OCI-LY3 (cell line): ENCODE measurements around the gene PEMT.

ENCODE experiments used
- EZH2phosphoT487 ChIP-seq: fragments of 200-600 bp; shearing (Covaris generic); IDR thresholded peaks from 2 replicates; pipeline ENCODE4 v1.6.1; 2018; ENCODE audit warnings: antibody characterized with exemption, mixed run types, low read depth
- TF ChIP-seq, protein P1 (sequence below): fragments of 200-600, 300-600 bp; sonication (generic); IDR thresholded peaks from 2 replicates; pipeline ENCODE4 v1.5.1; 2014; ENCODE audit warnings: antibody characterized with exemption, low read length, low read depth

DNA sequence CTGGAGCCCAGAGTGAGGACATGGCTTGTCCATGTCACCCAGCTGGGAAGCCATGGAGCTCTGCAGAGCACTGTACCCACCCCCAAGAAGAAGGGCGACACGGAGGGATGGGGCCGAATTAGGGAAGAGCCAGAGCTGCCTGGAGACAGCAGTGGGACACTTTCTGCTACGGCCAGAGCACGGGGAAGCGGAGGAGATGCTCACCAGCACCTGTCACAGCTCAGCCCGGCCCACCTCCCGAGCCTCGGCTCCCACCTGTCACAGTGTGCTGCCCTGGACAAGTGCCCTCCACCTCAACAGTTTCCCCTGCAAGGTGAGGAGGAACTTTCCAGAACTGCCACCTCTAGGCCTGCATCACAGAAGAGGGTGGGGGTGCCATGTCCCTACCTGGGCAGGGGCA is 36.4 kb downstream of the PEMT start:
- TF ChIP-seq, protein P1, sequence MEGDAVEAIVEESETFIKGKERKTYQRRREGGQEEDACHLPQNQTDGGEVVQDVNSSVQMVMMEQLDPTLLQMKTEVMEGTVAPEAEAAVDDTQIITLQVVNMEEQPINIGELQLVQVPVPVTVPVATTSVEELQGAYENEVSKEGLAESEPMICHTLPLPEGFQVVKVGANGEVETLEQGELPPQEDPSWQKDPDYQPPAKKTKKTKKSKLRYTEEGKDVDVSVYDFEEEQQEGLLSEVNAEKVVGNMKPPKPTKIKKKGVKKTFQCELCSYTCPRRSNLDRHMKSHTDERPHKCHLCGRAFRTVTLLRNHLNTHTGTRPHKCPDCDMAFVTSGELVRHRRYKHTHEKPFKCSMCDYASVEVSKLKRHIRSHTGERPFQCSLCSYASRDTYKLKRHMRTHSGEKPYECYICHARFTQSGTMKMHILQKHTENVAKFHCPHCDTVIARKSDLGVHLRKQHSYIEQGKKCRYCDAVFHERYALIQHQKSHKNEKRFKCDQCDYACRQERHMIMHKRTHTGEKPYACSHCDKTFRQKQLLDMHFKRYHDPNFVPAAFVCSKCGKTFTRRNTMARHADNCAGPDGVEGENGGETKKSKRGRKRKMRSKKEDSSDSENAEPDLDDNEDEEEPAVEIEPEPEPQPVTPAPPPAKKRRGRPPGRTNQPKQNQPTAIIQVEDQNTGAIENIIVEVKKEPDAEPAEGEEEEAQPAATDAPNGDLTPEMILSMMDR: no peak
- TF ChIP-seq EZH2phosphoT487: no peak
